Measurements from ENCODE around the gene CDC42BPA.
"Not testable (repeated sequence)": the region's sequence is repeated elsewhere in the genome, so short reads cannot be mapped to it uniquely, and the experiment has no call there.

Gene CDC42BPA

GRCh38 chr1:227297073-227297793 is 21.1 kb downstream of the CDC42BPA start:
- Histone ChIP-seq H3K9me3 (no peaks in the 10 kb centered on the region), H3K36me3 (no peaks in the 10 kb centered on the region), H3K4me1 (ENCODE audit: control insufficient read depth in 1 of 2, insufficient read depth in 1 of 2, low read depth in 1 of 2, low read length in 1 of 2) (no peaks in the 10 kb centered on the region), H3K27ac (no peak overlapping the region), H3K4me3 (ENCODE audit: low read depth in 1 of 2, low read length in 1 of 2) (no peak overlapping the region), H3K27me3 (no peaks in the 10 kb centered on the region)
- no peak for TF ChIP-seq CTCF (IDR thresholded peaks at IDR 0.05)

- Histone ChIP-seq H3K9me3 (no peaks in the 10 kb centered on the region), H3K4me3 (ENCODE audit: low read depth in 1 of 2, low read length in 1 of 2) (no peak overlapping the region), H3K36me3 (no peaks in the 10 kb centered on the region), H3K27me3 (no peaks in the 10 kb centered on the region), H3K27ac (no peak overlapping the region), H3K4me1 (ENCODE audit: control insufficient read depth in 1 of 2, insufficient read depth in 1 of 2, low read depth in 1 of 2, low read length in 1 of 2) (no peaks in the 10 kb centered on the region)
- no peak for TF ChIP-seq CTCF (IDR thresholded peaks at IDR 0.05)
These were observed 22.7 kb downstream of the CDC42BPA start for GRCh38 chr1:227295609-227296008.

DNA sequence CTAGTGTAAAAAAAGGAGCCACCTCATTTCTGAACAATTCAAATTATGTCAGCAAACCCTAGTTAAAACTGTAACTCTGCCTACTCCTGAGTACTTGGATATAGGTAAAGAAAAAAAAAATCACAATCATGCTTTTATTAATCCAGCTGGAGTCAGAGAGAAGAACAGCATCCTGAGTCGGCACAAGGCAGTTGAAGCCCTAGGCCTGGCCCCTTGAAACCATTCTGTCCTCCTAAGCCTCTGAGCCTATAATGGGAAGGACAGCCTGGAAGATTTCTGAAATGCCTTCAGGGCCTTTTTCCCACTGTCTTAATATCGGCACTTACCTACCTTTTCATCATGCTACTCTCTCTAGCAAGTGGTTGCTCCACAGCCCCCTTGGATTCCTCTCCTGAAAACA is 32.5 kb downstream of the CDC42BPA start:
- Histone ChIP-seq H3K27ac (no peak overlapping the region), H3K27me3 (no peaks in the 10 kb centered on the region), H3K4me1 (ENCODE audit: control insufficient read depth in 1 of 2, insufficient read depth in 1 of 2, low read depth in 1 of 2, low read length in 1 of 2) (no peaks in the 10 kb centered on the region), H3K4me3 (ENCODE audit: low read depth in 1 of 2, low read length in 1 of 2) (no peak overlapping the region), H3K9me3 (no peaks in the 10 kb centered on the region), H3K36me3 (no peaks in the 10 kb centered on the region)
- TF ChIP-seq CTCF (IDR thresholded peaks at IDR 0.05), result no peak

- Histone ChIP-seq H3K4me3 (ENCODE audit: low read depth in 1 of 2, low read length in 1 of 2) (no peak overlapping the region), H3K4me1 (ENCODE audit: control insufficient read depth in 1 of 2, insufficient read depth in 1 of 2, low read depth in 1 of 2, low read length in 1 of 2) (no peaks in the 10 kb centered on the region), H3K27me3 (no peaks in the 10 kb centered on the region), H3K36me3 (no peaks in the 10 kb centered on the region), H3K9me3 (no peaks in the 10 kb centered on the region), H3K27ac (no peak overlapping the region)
- TF ChIP-seq CTCF (IDR thresholded peaks at IDR 0.05), result no peak
These were observed 36.9 kb downstream of the CDC42BPA start for GRCh38 chr1:227281371-227281770.

DNA sequence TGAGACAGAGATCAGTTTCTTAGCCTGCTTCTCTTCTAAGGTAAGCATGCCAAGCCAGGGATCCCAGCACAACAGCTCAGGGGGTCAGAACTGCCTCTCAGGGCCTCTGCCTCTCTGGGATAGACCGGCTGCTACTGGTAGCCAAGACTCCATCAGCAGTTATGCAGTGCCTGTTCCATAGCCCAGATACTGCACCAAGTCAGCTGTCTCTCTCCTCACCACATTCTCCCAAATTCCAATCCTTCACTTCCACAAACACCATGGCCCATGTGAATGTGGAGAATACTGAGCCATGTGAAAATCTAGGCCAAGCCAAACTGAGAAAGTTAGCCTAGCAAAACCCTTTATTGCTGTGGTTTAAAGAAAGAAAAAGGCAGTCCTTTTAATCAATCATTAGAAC is 37.5 kb downstream of the CDC42BPA start:
- no peaks in the 10 kb centered on the region for H3K9me3 ChIP-seq
- H3K36me3 ChIP-seq, result no peaks in the 10 kb centered on the region
- no peak for TF ChIP-seq CTCF (IDR thresholded peaks at IDR 0.05)
- H3K4me1 ChIP-seq (ENCODE audit: control insufficient read depth in 1 of 2, insufficient read depth in 1 of 2, low read depth in 1 of 2, low read length in 1 of 2), result no peaks in the 10 kb centered on the region
- H3K27me3 ChIP-seq, result no peaks in the 10 kb centered on the region
- no peak overlapping the region for H3K4me3 ChIP-seq (ENCODE audit: low read depth in 1 of 2, low read length in 1 of 2)
- no peak overlapping the region for H3K27ac ChIP-seq

DNA sequence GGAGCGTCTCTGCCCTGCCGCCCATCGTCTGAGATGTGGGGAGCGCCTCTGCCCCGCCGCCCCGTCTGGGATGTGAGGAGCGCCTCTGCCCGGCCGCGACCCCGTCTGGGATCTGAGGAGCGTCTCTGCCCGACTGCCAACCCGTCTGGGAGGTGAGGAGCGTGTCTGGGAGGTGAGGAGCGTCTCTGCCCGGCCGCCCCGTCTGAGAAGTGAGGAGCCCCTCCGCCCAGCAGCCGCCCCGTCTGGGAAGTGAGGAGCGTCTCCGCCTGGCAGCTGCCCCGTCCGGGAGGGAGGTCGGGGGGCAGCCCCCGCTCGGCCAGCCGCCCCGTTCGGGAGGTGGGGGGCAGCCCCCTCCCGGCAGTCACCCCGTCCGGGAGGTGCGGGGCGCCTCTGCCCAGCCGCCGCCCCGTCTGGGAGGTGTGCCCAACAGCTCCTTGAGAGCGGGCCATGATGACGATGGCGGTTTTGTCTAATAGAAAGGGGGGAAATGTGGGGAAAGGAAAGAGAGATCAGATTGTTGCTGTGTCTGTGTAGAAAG is 42.1 kb downstream of the CDC42BPA start:
- not testable (repeated sequence) for H3K27ac ChIP-seq; H3K4me1 ChIP-seq (ENCODE audit: control insufficient read depth in 1 of 2, insufficient read depth in 1 of 2, low read depth in 1 of 2, low read length in 1 of 2); H3K36me3 ChIP-seq; H3K4me3 ChIP-seq (ENCODE audit: low read depth in 1 of 2, low read length in 1 of 2); H3K27me3 ChIP-seq; H3K9me3 ChIP-seq
